T-helper 1 cell treated with Interleukin-12 subunit alpha and Interleukin-12 subunit beta and Interleukin-4 antibody, amounts not matched to agents 30 μg/mL and 1 μg/mL, for 36 hours (primary cell): Measurements from ENCODE around the gene FGD5.

Source experiments
- H3K27ac Mint-ChIP-seq: one replicate; pipeline ENCODE4 v1.8.0; 2021; ENCODE audit warnings: mild to moderate bottlenecking, mixed read lengths
- H3K27me3 Mint-ChIP-seq: one replicate; pipeline ENCODE4 v1.8.0; 2021; ENCODE audit warnings: low read depth, mixed read lengths
- H3K36me3 Mint-ChIP-seq: one replicate; pipeline ENCODE4 v1.8.0; 2021; ENCODE audit warnings: low read depth, mixed read lengths
- H3K4me1 Mint-ChIP-seq: one replicate; pipeline ENCODE4 v1.8.0; 2021; ENCODE audit warnings: low read depth, mixed read lengths
- H3K4me3 Mint-ChIP-seq: one replicate; pipeline ENCODE4 v1.8.0; 2021; ENCODE audit warnings: mild to moderate bottlenecking, moderate library complexity, mixed read lengths
- H3K9me3 Mint-ChIP-seq: one replicate; pipeline ENCODE4 v1.8.0; 2021; ENCODE audit warnings: mixed read lengths

Gene FGD5

DNA sequence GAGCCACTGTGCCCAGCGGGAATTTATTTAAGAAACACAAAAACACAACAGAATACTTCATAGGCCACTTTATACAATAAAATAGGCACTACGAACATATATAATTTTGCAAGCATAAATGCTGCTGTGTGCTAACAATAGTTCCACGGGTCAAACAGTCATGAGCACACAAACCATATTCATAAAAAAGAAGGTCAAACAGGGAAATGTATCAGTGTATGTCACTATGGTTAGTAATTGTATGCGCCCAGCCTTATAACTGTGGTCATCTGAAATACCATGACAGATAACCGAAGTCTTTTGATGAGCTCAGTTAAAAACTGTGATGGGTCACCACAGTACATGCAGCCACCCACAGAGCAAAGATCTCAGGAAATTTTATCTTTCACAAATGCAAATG is 90.5 kb downstream of the FGD5 start:
- Mint-ChIP-seq H3K27me3 (peaks cover 11% of the 10 kb centered on the region), H3K27ac (no peak overlapping the region), H3K9me3 (peaks cover 8% of the 10 kb centered on the region), H3K4me1 (no peaks in the 10 kb centered on the region), H3K36me3 (no peaks in the 10 kb centered on the region), H3K4me3 (no peak overlapping the region)

DNA sequence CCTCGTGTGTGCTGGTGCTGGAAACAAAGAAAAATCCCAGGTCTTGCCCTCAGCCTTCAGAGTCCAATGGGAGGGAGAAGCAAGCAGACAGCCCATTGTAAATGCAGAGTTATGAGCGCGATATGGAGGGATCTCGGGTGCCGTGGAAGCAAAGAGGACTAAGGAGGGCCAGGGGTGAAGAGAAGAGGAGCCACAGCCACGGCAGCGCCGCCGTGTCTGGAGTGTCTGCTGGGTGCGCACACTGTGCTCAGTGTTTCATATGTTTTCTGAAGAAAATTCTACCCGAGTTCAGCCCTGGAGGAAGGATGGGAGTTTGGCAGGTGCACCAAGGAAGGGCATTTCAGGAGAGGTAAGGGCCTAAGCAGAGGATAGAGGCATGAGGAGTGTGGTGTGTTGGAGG is 92.9 kb downstream of the FGD5 start:
- Mint-ChIP-seq H3K27me3 (no peaks in the 10 kb centered on the region), H3K4me1 (no peaks in the 10 kb centered on the region), H3K27ac (no peak overlapping the region), H3K4me3 (no peak overlapping the region), H3K9me3 (no peaks in the 10 kb centered on the region), H3K36me3 (no peaks in the 10 kb centered on the region)

DNA sequence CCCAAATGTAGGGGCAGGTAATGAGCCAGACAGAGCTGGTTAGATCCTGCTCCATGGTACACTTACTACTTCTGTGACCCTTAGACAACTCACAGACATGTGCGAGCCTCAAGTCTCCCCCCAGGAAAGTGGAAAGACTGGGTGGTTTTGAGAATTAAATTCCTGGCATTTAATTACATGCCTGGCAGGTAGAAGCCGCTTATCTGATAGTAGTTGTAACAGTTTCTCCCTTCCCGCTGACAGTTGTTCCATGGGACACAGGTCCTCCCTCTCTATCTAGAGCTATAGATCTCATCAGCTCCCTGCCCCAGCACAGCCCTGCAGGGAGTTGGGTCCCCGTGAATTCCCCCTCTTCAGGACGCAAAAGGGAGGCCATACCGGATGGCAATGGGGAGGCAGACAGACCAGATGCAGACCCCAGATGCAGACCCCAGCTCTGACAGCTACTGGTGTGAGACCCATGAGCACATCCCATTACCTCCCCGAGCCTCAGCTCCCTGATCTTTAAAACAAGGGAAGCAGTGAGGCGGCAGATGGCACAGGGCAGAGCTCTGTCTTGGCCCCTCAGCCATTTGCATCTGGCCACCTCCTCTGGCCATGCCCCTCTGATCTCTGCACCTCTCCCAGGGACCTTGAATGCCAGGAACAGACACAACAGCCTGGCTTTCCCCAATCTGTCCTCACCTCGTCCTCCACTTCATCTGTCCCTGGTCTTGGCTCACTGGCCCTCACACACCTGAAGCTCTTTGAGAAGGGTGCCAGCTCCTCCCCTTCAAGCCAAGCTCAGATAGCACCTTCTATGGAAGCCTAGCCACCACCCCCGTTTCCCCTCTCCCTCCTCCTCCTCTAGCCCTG is 94.5 kb downstream of the FGD5 start:
- Mint-ChIP-seq H3K27ac (no peak overlapping the region), H3K27me3 (no peaks in the 10 kb centered on the region), H3K4me1 (no peaks in the 10 kb centered on the region), H3K9me3 (no peaks in the 10 kb centered on the region), H3K4me3 (no peak overlapping the region), H3K36me3 (no peaks in the 10 kb centered on the region)

DNA sequence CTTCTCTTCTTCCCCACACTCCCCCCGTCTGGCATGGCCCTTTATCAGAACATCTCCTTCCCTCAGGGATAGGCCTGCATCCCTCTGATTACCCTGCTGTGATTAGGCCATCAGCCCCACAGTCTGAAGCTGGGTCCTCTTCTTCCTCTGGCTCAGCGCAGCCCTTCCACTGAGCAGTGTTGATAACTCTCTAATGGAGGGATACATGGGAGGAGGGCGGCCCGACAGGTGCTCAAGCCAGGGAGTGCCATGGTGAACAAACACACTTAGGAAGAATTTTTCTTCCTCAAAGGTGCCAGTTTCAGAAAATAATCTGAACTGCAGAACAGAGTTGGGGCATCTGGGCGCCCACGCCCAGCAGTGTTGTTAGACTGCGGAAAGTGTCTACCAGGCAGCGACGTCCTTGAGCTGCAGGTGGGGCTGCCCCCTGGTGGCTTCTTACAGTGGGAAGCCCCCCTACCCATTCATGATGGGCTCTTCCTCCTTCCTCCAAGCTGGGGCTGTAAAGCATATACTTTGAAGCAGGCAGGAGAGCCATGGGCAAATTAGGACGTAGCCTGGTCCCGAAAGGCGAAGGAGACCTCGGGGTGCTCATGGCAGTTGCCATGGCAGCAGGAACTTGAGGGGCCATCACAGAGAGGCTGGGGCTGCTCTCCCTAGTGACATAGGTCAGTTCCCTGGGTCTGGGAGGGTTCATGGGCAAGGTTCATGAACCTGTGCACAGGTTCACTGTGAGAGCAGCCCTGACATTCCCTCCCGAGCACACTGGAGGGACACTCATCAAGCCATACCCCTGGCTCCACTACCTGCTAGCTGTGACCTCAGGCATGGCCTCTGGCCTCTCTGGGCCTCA is 95.4 kb downstream of the FGD5 start:
- no peaks in the 10 kb centered on the region for H3K9me3 Mint-ChIP-seq
- no peak overlapping the region for H3K27ac Mint-ChIP-seq
- no peak overlapping the region for H3K4me3 Mint-ChIP-seq
- no peaks in the 10 kb centered on the region for H3K27me3 Mint-ChIP-seq
- H3K36me3 Mint-ChIP-seq = no peaks in the 10 kb centered on the region
- no peaks in the 10 kb centered on the region for H3K4me1 Mint-ChIP-seq

DNA sequence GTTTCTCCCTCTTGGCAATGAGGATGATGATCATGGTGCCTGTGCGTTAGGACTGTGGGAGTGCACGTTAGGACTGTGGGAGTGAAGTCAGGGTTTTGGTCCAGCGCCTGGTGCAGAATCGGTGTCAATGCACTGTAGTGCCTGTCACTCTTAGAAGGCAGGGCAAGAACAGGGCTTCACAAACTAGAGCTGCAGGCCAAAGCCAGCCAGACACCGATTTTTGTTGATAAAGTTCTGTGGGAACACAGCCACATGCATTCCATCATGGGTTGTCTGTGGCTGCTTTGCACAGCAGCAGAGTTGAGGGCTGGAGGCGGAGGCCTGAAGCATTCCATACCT is 96.0 kb downstream of the FGD5 start:
- H3K9me3 Mint-ChIP-seq = no peaks in the 10 kb centered on the region
- H3K4me3 Mint-ChIP-seq = no peak overlapping the region
- H3K4me1 Mint-ChIP-seq = no peaks in the 10 kb centered on the region
- no peak overlapping the region for H3K27ac Mint-ChIP-seq
- H3K36me3 Mint-ChIP-seq = no peaks in the 10 kb centered on the region
- H3K27me3 Mint-ChIP-seq = no peaks in the 10 kb centered on the region

DNA sequence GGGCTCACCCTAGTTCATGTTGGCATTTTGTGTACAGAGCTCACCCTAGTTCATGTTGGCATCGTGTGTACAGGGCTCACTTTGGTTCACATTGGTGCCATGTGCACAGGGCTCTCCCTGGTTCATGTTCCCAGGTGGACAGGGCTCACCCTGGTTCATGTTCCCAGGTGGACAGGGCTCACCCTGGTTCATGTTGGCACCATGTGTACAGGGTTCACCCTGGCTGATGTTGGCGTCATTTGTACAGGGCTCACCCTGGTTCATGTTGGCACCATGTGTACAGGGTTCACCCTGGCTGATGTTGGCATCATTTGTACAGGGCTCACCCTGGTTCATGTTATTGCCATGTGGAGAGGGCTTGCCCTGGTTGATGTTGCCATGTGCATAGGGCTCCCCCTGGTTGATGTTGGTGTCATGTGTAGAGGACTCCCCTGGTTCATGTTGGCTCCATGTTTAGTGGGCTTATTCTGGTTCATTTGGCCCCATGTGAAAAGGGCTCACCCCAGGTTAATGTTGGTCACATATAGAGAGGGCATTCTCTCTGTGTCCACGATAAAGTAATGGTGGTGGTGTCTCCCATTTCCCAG is 97.0 kb downstream of the FGD5 start:
- H3K9me3 Mint-ChIP-seq = no peaks in the 10 kb centered on the region
- no peaks in the 10 kb centered on the region for H3K36me3 Mint-ChIP-seq
- no peak overlapping the region for H3K4me3 Mint-ChIP-seq

DNA sequence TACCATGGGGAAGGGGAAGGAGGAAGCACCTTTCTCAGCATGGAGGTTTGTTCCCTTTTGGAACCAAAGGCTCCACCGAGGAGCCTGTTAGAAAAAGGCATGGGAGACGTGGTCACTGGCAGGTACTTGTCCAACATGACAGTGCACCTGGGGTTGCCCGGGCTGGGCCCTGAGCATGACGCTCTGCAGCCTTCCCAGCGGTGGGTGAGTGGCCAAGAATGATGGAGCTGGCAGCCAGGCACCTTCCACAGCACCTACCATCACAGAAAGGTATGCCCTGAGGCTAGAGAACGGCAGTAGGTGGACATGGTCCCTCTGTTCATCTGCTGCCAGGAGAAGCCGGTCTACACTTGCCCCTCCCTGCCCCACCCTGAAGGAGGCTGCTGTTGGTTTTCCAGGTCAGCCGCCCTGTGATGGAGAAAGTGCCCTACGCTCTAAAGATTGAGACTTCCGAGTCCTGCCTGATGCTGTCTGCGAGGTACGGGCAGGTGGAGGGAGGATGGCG is 99.6 kb downstream of the FGD5 start:
- no peaks in the 10 kb centered on the region for H3K27me3 Mint-ChIP-seq
- no peaks in the 10 kb centered on the region for H3K9me3 Mint-ChIP-seq
- no peaks in the 10 kb centered on the region for H3K4me1 Mint-ChIP-seq
- no peak overlapping the region for H3K4me3 Mint-ChIP-seq
- no peaks in the 10 kb centered on the region for H3K36me3 Mint-ChIP-seq
- H3K27ac Mint-ChIP-seq = no peak overlapping the region

More for the DNA sequence above, 97.0 kb downstream of the FGD5 start:
- Mint-ChIP-seq H3K27ac (no peak overlapping the region), H3K27me3 (no peaks in the 10 kb centered on the region), H3K4me1 (no peaks in the 10 kb centered on the region)

DNA sequence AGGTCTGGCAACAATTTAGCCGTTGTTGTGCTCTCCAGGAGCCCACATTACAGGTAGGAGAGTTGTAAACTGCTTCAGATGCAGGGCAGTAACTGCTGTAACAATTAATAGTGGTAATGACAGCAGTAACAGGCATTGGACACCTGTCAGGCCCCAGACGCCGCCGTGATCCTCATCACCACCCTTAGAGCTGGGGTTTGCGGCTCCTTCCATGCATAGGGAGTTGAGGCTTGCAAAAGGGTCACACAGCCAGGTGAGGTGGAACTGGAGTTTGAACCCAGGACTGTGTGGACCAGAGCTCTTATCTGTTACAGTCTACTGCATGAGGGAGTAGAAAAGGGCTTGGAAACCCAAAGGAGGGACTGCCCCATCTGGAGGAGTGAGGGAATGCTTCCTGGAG is 101.8 kb downstream of the FGD5 start:
- H3K27ac Mint-ChIP-seq = no peak overlapping the region
- H3K4me1 Mint-ChIP-seq = no peaks in the 10 kb centered on the region
- no peaks in the 10 kb centered on the region for H3K27me3 Mint-ChIP-seq
- no peaks in the 10 kb centered on the region for H3K36me3 Mint-ChIP-seq
- no peak overlapping the region for H3K4me3 Mint-ChIP-seq
- H3K9me3 Mint-ChIP-seq = no peaks in the 10 kb centered on the region

DNA sequence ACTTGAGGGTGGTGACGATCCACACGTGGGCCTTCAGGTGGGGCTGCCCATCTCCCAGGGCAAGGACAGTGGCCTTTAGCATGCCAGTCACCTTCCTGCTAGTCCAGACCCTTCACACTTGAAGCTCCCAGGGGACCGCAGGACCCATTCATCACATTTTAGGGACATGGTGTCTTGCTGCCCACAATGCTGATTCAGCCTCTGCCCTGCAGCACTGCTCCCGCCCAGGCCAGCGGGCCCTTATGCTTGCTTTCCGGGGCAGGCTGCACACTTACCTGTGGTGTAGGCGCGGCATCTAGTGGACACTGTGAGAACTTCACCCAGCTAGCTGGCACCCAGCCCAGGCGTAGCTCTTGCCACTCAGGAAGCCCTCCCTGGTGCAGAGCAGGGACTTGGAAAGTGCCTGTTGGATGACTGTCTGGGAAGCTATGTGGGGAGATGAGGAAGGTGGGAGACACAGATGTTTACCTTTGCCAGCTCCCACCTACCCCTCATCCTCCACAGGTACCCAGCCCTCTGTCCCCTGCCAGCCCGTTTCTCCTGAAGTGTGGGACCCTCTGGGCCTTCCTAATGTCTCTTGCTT is 102.4 kb downstream of the FGD5 start:
- H3K4me1 Mint-ChIP-seq = no peaks in the 10 kb centered on the region
- no peak overlapping the region for H3K4me3 Mint-ChIP-seq
- no peaks in the 10 kb centered on the region for H3K36me3 Mint-ChIP-seq
- no peaks in the 10 kb centered on the region for H3K27me3 Mint-ChIP-seq
- no peak overlapping the region for H3K27ac Mint-ChIP-seq
- H3K9me3 Mint-ChIP-seq = no peaks in the 10 kb centered on the region

DNA sequence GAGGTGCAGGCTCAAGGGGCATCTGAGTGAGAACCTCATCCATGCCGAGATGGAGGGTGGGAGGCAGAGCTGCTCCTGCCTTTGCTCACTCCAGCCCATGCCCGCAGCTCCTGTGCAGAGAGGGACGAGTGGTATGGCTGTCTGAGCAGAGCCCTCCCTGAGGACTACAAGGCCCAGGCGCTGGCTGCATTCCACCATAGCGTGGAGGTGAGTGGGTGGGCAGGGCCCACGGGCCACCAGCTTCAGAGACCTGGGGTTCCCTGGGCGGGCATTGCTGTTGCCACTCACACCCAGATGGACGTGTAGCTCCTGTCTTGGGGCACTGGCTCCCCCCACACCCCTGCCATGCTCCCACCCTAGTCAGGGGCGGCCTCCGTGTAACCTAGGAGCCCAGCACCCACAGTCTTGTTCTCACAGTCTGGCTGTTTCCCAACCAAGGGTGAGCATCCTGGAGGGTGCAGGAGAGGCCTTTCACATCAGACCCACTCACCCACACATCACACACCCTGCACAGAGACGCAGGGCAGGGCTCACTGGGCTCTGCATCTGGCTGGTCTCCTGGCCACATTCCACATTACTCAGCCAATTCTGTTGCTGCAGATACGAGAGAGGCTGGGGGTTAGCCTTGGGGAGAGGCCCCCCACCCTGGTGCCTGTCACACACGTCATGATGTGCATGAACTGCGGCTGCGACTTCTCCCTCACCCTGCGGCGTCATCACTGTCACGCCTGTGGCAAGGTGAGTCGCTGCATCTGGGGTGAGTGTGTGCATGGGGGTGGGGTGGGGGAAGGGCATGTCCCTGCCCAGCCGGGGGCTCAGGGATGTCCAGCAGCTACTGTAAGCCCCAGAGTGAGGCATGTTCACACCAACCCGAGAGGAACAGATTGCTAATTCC is 103.3 kb downstream of the FGD5 start:
- H3K4me1 Mint-ChIP-seq = no peaks in the 10 kb centered on the region
- no peaks in the 10 kb centered on the region for H3K27me3 Mint-ChIP-seq
- no peak overlapping the region for H3K4me3 Mint-ChIP-seq
- H3K9me3 Mint-ChIP-seq = no peaks in the 10 kb centered on the region
- no peak overlapping the region for H3K27ac Mint-ChIP-seq
- H3K36me3 Mint-ChIP-seq = no peaks in the 10 kb centered on the region

DNA sequence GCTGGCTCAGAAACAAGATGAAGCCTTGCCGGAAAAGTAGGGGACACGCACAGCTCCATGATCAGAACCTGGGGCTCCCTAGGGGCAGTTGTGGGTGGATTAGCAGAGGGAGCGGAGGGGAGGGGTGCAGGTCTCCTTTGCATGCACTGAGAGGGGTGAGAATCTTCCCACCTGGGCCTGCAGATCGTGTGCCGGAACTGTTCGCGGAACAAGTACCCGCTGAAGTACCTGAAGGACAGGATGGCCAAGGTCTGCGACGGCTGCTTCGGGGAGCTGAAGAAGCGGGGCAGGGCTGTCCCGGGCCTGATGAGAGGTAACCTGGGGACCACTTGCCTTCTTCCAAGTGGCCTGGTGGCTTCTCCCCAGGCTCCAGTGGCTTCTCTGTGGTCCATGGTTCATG is 104.1 kb downstream of the FGD5 start:
- Mint-ChIP-seq H3K4me3 (no peak overlapping the region), H3K27me3 (no peaks in the 10 kb centered on the region), H3K4me1 (no peaks in the 10 kb centered on the region), H3K36me3 (no peaks in the 10 kb centered on the region), H3K27ac (no peak overlapping the region), H3K9me3 (no peaks in the 10 kb centered on the region)

DNA sequence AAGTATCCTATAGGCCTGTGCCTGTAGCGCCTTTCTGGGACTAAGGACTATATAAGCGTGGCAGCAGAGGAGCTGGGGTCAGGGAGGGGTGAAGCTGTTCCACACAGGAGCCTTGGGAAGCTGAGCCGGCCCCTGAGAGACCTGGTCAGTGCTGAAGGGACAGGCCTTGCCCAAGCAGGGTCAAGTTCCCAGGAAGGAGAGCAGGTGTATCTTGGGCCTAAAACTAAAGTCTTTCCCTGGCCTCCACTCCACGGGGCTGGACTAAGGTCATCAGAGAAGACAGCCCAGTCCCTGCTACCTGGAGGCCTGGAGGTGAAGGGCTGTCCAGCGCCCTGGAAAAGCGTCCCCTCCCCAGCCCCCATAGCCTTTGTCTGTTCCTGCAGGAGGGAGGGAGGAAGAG is 104.7 kb downstream of the FGD5 start:
- no peaks in the 10 kb centered on the region for H3K4me1 Mint-ChIP-seq

DNA sequence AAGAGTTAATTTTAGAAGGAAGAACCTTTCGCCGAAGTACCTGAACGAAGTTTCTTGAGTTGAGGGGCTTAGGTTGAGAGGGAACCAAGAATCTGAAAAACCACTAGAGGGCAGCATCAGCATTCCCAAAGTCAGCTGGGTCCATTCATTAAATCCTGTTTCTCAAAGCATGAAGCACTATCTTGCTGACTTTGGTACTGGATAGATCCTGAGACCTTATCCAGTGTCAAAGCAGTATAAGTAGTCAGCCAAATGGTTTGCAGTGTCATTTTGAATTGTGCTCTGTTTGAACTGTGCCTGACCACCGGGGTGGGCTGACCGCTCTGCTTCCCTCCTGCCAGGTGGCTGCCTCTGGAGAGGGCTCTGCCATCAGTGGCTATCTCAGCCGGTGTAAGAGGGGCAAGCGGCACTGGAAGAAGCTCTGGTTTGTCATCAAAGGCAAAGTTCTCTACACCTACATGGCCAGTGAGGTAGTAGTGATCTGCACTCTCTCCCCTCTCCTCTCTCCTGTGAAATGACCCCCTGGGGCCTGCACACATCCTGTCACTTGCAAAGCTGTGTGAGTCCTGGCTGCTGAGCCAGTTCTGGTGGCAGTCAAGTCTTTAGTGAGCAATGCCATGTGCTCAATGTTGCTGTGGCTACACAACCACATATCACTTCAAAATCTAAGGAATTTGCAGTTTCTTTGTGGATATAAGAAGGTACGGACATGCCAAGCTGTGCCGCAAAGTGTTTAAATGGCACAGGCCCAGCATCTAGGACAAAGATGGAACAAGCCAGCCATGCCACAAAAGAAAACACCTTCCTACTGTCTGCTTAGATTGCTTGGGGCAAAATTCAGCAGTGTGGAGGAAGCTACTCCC is 107.2 kb downstream of the FGD5 start:
- Mint-ChIP-seq H3K36me3 (no peaks in the 10 kb centered on the region), H3K27ac (no peak overlapping the region), H3K4me3 (no peak overlapping the region), H3K9me3 (no peaks in the 10 kb centered on the region), H3K4me1 (no peaks in the 10 kb centered on the region), H3K27me3 (peaks cover 4% of the 10 kb centered on the region)

More for the DNA sequence above, 104.7 kb downstream of the FGD5 start:
- no peak overlapping the region for H3K4me3 Mint-ChIP-seq
- H3K36me3 Mint-ChIP-seq = no peaks in the 10 kb centered on the region
- no peaks in the 10 kb centered on the region for H3K27me3 Mint-ChIP-seq
- no peak overlapping the region for H3K27ac Mint-ChIP-seq
- no peaks in the 10 kb centered on the region for H3K9me3 Mint-ChIP-seq
